HepG2 (cell line): ENCODE measurements around the gene UST. TPM values are rescaled to one million over a fixed set of nuclear protein-coding genes. Genes with fewer than 3 reads are reported as not detected.

ENCODE experiments used
- ATAC-seq: fragments of 200-7000 bp; cut with Tn5 transposase; 3 replicates; pipeline ENCODE4 v1.9.1; 2020; ENCODE audit warnings: mild to moderate bottlenecking, moderate library complexity
- BruUV-seq: library from RNA; stranded (reverse); fragments of 400-500 nt; replicated peaks from 2 replicates; lab custom pipeline; 2021; lab: Mats Ljungman, UMichigan
- CTCF ChIA-PET: fragments of 300-600 bp; formaldehyde crosslinking; extraction: SDS; loops from one replicate; lab custom pipeline; 2021; ENCODE audit warnings: low total read pairs, inconsistent platforms, low intra/inter-chr PET ratio; lab: Yijun Ruan, JAX
- POLR2A ChIA-PET: fragments of 350-600 bp; sonication (Branson Sonifier 250); formaldehyde crosslinking; loops from one replicate; lab custom pipeline; 2020; ENCODE audit warnings: antibody characterized with exemption, inconsistent platforms; lab: Yijun Ruan, JAX
- DNase-seq: peaks from one replicate; pipeline ENCODE4 v3.0.0-alpha.2; 2015; ENCODE audit warnings: low spot score
- FAIRE-seq: peaks from 3 replicates; lab custom pipeline; 2011; peaks lifted over from hg19 to GRCh38; lab: Jason Lieb, UNC
- H2AFZ ChIP-seq: one replicate; pipeline ENCODE4 v1.6.1; 2011; ENCODE audit warnings: low read length, inconsistent platforms
- H3K27ac ChIP-seq: fragments of 300-600 bp; 3 replicates; pipeline ENCODE4 v1.8.0; 2011; ENCODE audit warnings: mixed run types, mild to moderate bottlenecking, mixed read lengths, low read length, inconsistent platforms; ENCODE audit not compliant: insufficient read depth; ENCODE audit errors: extremely low read length
- H3K27me3 ChIP-seq, 2 experiments: fragments of 200-600 bp in 1 of 2; 2 replicates in 1 of 2; 3 replicates in 1 of 2; pipeline versions ENCODE4 v1.6.0 to v1.8.0; 2011; ENCODE audit warnings: low read length in 2 of 2, mild to moderate bottlenecking in 2 of 2, moderate library complexity in 2 of 2, inconsistent platforms in 1 of 2; ENCODE audit not compliant: insufficient read depth in 2 of 2, control insufficient read depth in 1 of 2
- H3K36me3 ChIP-seq, 2 experiments: fragments of 200-600 bp in 1 of 2; replicated peaks in 1 of 2; 2 replicates in 1 of 2; 3 replicates in 1 of 2; pipeline versions ENCODE4 v1.5.1 to v1.8.0; 2011; ENCODE audit warnings: low read length in 2 of 2, inconsistent platforms in 1 of 2; ENCODE audit not compliant: insufficient read depth in 2 of 2, control insufficient read depth in 1 of 2
- H3K4me1 ChIP-seq: 2 replicates; pipeline ENCODE4 v1.5.1; 2012; ENCODE audit warnings: low read length, inconsistent platforms; ENCODE audit not compliant: insufficient read depth
- H3K4me2 ChIP-seq: 2 replicates; pipeline ENCODE4 v1.6.0; 2011; ENCODE audit warnings: low read depth, low read length, inconsistent platforms
- H3K4me3 ChIP-seq, 3 experiments: fragments of 200-600 bp in 1 of 3; sonication (generic), shearing (Covaris generic) in 1 of 3; replicated peaks in 1 of 3; 2 replicates each; pipeline ENCODE4 v1.5.1; 2011 to 2016; ENCODE audit warnings: low read length in 3 of 3, inconsistent platforms in 2 of 3, low read depth in 2 of 3, mild to moderate bottlenecking in 2 of 3, control low read depth in 1 of 3, mixed read lengths in 1 of 3; ENCODE audit not compliant: insufficient read depth in 1 of 3
- H3K79me2 ChIP-seq: one replicate; pipeline ENCODE4 v1.6.1; 2011; ENCODE audit warnings: low read length, inconsistent platforms; ENCODE audit not compliant: insufficient read depth
- H3K9ac ChIP-seq: 2 replicates; pipeline ENCODE4 v1.6.0; 2011; ENCODE audit warnings: mild to moderate bottlenecking, low read depth, low read length, inconsistent platforms; ENCODE audit not compliant: insufficient read depth
- H3K9me3 ChIP-seq: 2 replicates; pipeline ENCODE4 v1.5.1; 2012; ENCODE audit warnings: mild to moderate bottlenecking, low read length
- H4K20me1 ChIP-seq: 2 replicates; pipeline ENCODE4 v1.6.0; 2011; ENCODE audit warnings: inconsistent platforms, mild to moderate bottlenecking, low read length, moderate library complexity; ENCODE audit not compliant: insufficient read depth
- DMAP1 ChIP-seq: IDR thresholded peaks from 2 replicates; pipeline ENCODE4 v1.6.1; 2016
- HMG20A ChIP-seq: IDR thresholded peaks from 2 replicates; pipeline ENCODE4 v1.6.1; 2016; ENCODE audit warnings: borderline replicate concordance
- KDM5A ChIP-seq: fragments of 200-600 bp; sonication (generic); IDR thresholded peaks from 2 replicates; pipeline ENCODE4 v1.7.0; 2018; ENCODE audit warnings: antibody characterized with exemption, mild to moderate bottlenecking, low read length, borderline replicate concordance
- MAF1 ChIP-seq: sonication (generic); formaldehyde crosslinking; IDR thresholded peaks from 2 replicates; pipeline ENCODE4 v1.5.0; 2020; ENCODE audit warnings: missing genetic modification reagents, borderline replicate concordance
- MATR3 ChIP-seq: sonication (generic); formaldehyde crosslinking; IDR thresholded peaks from 2 replicates; pipeline ENCODE4 v1.4.0; 2020; ENCODE audit warnings: missing genetic modification reagents
- REL ChIP-seq: sonication (generic); formaldehyde crosslinking; conservative IDR thresholded peaks from 2 replicates; pipeline ENCODE4 v1.8.0; 2022; ENCODE audit warnings: mild to moderate bottlenecking, missing genetic modification reagents, moderate library complexity
- TAF1 ChIP-seq: sonication (generic); formaldehyde crosslinking; IDR thresholded peaks from 2 replicates; pipeline ENCODE4 v1.4.0; 2020; ENCODE audit warnings: missing genetic modification reagents
- TAF15 ChIP-seq: fragments of 200-400 bp; formaldehyde crosslinking; IDR thresholded peaks from one replicate; pipeline ENCODE4 v1.6.1; 2018; ENCODE audit warnings: mild to moderate bottlenecking, low read depth, low read length; ENCODE audit not compliant: poor library complexity, severe bottlenecking
- TCF7L2 ChIP-seq: IDR thresholded peaks from 2 replicates; pipeline ENCODE4 v1.6.1; 2011; ENCODE audit warnings: mild to moderate bottlenecking, low read depth, low read length, moderate library complexity
- THYN1 ChIP-seq: sonication (generic); formaldehyde crosslinking; IDR thresholded peaks from 2 replicates; pipeline ENCODE4 v1.8.1; 2023; ENCODE audit warnings: low read depth, mild to moderate bottlenecking, moderate library complexity, missing genetic modification reagents, borderline replicate concordance
- XBP1 ChIP-seq: sonication (generic); formaldehyde crosslinking; IDR thresholded peaks from 2 replicates; pipeline ENCODE4 v1.5.0; 2020; ENCODE audit warnings: missing genetic modification reagents
- YY1 ChIP-seq: IDR thresholded peaks from 2 replicates; pipeline ENCODE4 v1.6.1; 2011; ENCODE audit warnings: low read length, low read depth, moderate library complexity, mild to moderate bottlenecking; ENCODE audit not compliant: insufficient read depth, insufficient replicate concordance
- ZNF275 ChIP-seq: sonication (generic); formaldehyde crosslinking; IDR thresholded peaks from 2 replicates; pipeline ENCODE4 v1.8.0; 2022; ENCODE audit warnings: missing genetic modification reagents, mild to moderate bottlenecking, inconsistent platforms, borderline replicate concordance
- ZNF280D ChIP-seq: sonication (generic); formaldehyde crosslinking; IDR thresholded peaks from 2 replicates; pipeline ENCODE4 v1.5.1; 2020; ENCODE audit warnings: mild to moderate bottlenecking, missing genetic modification reagents
- ZNF333 ChIP-seq: sonication (generic); formaldehyde crosslinking; IDR thresholded peaks from 2 replicates; pipeline ENCODE4 v1.4.0; 2020; ENCODE audit warnings: mild to moderate bottlenecking, missing genetic modification reagents, borderline replicate concordance
- ZNF414 ChIP-seq: sonication (generic); formaldehyde crosslinking; IDR thresholded peaks from 2 replicates; pipeline ENCODE4 v1.5.0; 2020; ENCODE audit warnings: missing genetic modification reagents
- ZNF512 ChIP-seq: sonication (generic); formaldehyde crosslinking; IDR thresholded peaks from 2 replicates; pipeline ENCODE4 v1.4.0; 2020; ENCODE audit warnings: mild to moderate bottlenecking, missing genetic modification reagents
- WGBS: methylation state at CpG from one replicate; pipeline ENCODE4 v1.1.6; 2017; ENCODE audit warnings: low lambda C conversion rate; 5-methylcytosine and 5-hydroxymethylcytosine counted together
- in situ Hi-C: cut with HindIII; loops from 2 replicates; pipeline ENCODE4 v1.10.0; 2017; ENCODE audit warnings: low pct_unique_long_range_greater_than_20kb; ENCODE audit not compliant: extremely low pct_ligation_motif_present
- intact Hi-C: fragments of 100-400 bp; cut with micrococcal nuclease; formaldehyde crosslinking; loops from one replicate; pipeline ENCODE4 v1.10.0; 2022; ENCODE audit not compliant: unreplicated experiment
- polyA plus RNA-seq, 8 experiments: library from polyadenylated mRNA; depleted of rRNA in 3 of 8; stranded (reverse) in 7 of 8; unstranded in 1 of 8; fragments of >200 nt; fragmentation: Illumina TruSeq in 4 of 8; extraction: Trizol in 4 of 8; gene quantifications; 2 replicates each; pipeline versions ENCODE4 v1.2.1 to v1.2.3, GENCODE V29; 2011 to 2016; ENCODE audit warnings: low read depth in 4 of 8, missing spikeins in 1 of 8, mixed read lengths in 1 of 8; ENCODE audit not compliant: insufficient read depth in 1 of 8
- total RNA-seq, 5 experiments: library from RNA; depleted of rRNA; stranded (reverse); fragments of >200 nt; fragmentation: Illumina TruSeq; extraction: Trizol; gene quantifications; 2 replicates each; pipeline ENCODE4 v1.2.3, GENCODE V29; 2016; ENCODE audit warnings: low read depth in 1 of 5

UST gene
- total and polyA plus RNA-seq, 2 of the 13 experiments (the other 11 are each of a cell fraction or from before 2014, with no cell fraction given), result 0.27 TPM; not detected in 1

- no TSS peak for BruUV-seq
- ATAC-seq (no peak), FAIRE-seq (no peak), DNase-seq (no peak)
- Histone ChIP-seq H3K27ac (no peak overlapping the region), H3K9ac (no peak overlapping the region), H3K27me3 (peaks cover 0 to 14% of the 10 kb centered on the region in 2 experiments; a peak in 2 of 5 replicates), H4K20me1 (no peaks in the 10 kb centered on the region), H2AFZ (no peak overlapping the region), H3K4me2 (no peak overlapping the region), H3K4me1 (no peaks in the 10 kb centered on the region), H3K36me3 (no peaks in the 10 kb centered on the region), H3K79me2 (no peaks in the 10 kb centered on the region), H3K9me3 (no peaks in the 10 kb centered on the region), H3K4me3 (no peak overlapping the region)
- 49% methylated on average over 7 of the region's 7 CpGs for WGBS
- intact Hi-C loops (loop anchor here (5.0 kb wide), 1 partner anchor 1849 kb away; no protein-coding TSS in a partner anchor), in situ Hi-C loops (no loop called here)
- POLR2A ChIA-PET, result no interaction called here
- CTCF ChIA-PET, result no interaction called here
- TF ChIP-seq TCF7L2, result no peak
- TF ChIP-seq MATR3, result no peak
- no peak for TF ChIP-seq ZNF275 (CRISPR knock-in tag)
- TF ChIP-seq HMG20A (CRISPR knock-in tag), result no peak
- no peak for TF ChIP-seq ZNF280D (CRISPR knock-in tag)
- no peak for TF ChIP-seq TAF1 (CRISPR knock-in tag)
- TF ChIP-seq MAF1 (CRISPR knock-in tag), result no peak
- TF ChIP-seq YY1, result no peak
- TF ChIP-seq THYN1 (CRISPR knock-in tag), result no peak
- no peak for TF ChIP-seq ZNF333
- TF ChIP-seq REL (CRISPR knock-in tag), result no peak
- no peak for TF ChIP-seq TAF15
- no peak for TF ChIP-seq DMAP1 (CRISPR knock-in tag)
- TF ChIP-seq ZNF512, result no peak
- no peak for TF ChIP-seq KDM5A
- no peak for TF ChIP-seq XBP1 (CRISPR knock-in tag)
- TF ChIP-seq ZNF414 (CRISPR knock-in tag), result no peak
These were observed 34.1 kb downstream of the UST start for GRCh38 chr6:148780918-148781436.
